Endothelial cell of umbilical vein (primary cell): ENCODE data around the gene HECW1. TPM values are rescaled to one million over a fixed set of nuclear protein-coding genes. Genes with fewer than 3 reads are reported as not detected.

Source experiments
- BruUV-seq: library from RNA; stranded (reverse); fragments of 400-500 nt; replicated peaks from 2 replicates; lab custom pipeline; 2021; lab: Mats Ljungman, UMichigan
- CTCF ChIA-PET: fragments of 300-600, 350-600 bp; sonication (Branson Sonifier 250); formaldehyde crosslinking; loops from one replicate; lab custom pipeline; 2021; ENCODE audit warnings: antibody characterized with exemption, inconsistent platforms; lab: Charles Lee
- POLR2A ChIA-PET: fragments of 300-600, 350-600 bp; sonication (Branson Sonifier 250); formaldehyde crosslinking; loops from one replicate; lab custom pipeline; 2021; ENCODE audit warnings: antibody characterized with exemption, inconsistent platforms; lab: Charles Lee
- DNase-seq: peaks from one replicate; pipeline ENCODE4 v3.0.0-alpha.2; 2011; ENCODE audit warnings: low read depth, low spot score
- FAIRE-seq: peaks from 2 replicates; lab custom pipeline; 2011; peaks lifted over from hg19 to GRCh38; lab: Jason Lieb, UNC
- H2AFZ ChIP-seq: 2 replicates; pipeline ENCODE4 v1.6.0; 2012; ENCODE audit warnings: low read depth, low read length, control low read depth, inconsistent platforms
- H3K27ac ChIP-seq: 2 replicates; pipeline ENCODE4 v1.5.1; 2011; ENCODE audit warnings: low read depth, mild to moderate bottlenecking, control low read depth, low read length, moderate library complexity; ENCODE audit not compliant: insufficient read depth
- H3K27me3 ChIP-seq, 2 experiments: 2 replicates each; pipeline versions ENCODE4 v1.6.0 to v1.6.1; 2011; ENCODE audit warnings: low read length in 2 of 2, mixed read lengths in 1 of 2; ENCODE audit not compliant: control insufficient read depth in 2 of 2, insufficient read depth in 2 of 2
- H3K36me3 ChIP-seq, 2 experiments: 2 replicates in 1 of 2; 3 replicates in 1 of 2; pipeline ENCODE4 v1.5.1; 2011; ENCODE audit warnings: low read length in 2 of 2, mild to moderate bottlenecking in 1 of 2, moderate library complexity in 1 of 2; ENCODE audit not compliant: control insufficient read depth in 2 of 2, insufficient read depth in 2 of 2; ENCODE audit errors: extremely low read depth in 1 of 2
- H3K4me1 ChIP-seq: 3 replicates; pipeline ENCODE4 v1.5.1; 2011; ENCODE audit warnings: mild to moderate bottlenecking, low read length; ENCODE audit not compliant: control insufficient read depth, insufficient read depth; ENCODE audit errors: extremely low read depth
- H3K4me2 ChIP-seq: 2 replicates; pipeline ENCODE4 v1.6.1; 2011; ENCODE audit warnings: low read length, control low read depth, mixed read lengths; ENCODE audit not compliant: insufficient read depth
- H3K4me3 ChIP-seq, 3 experiments: fragments of 200-600 bp in 1 of 3; sonication (generic), shearing (Covaris generic) in 1 of 3; replicated peaks in 1 of 3; 2 replicates each; pipeline ENCODE4 v1.5.1; 2011 to 2016; ENCODE audit warnings: control low read depth in 3 of 3, low read length in 3 of 3, mild to moderate bottlenecking in 2 of 3, inconsistent platforms in 1 of 3, low read depth in 1 of 3, moderate library complexity in 1 of 3; ENCODE audit not compliant: insufficient read depth in 1 of 3
- H3K79me2 ChIP-seq: 2 replicates; pipeline ENCODE4 v1.6.0; 2012; ENCODE audit warnings: low read length, inconsistent platforms; ENCODE audit not compliant: control insufficient read depth, insufficient read depth
- H3K9ac ChIP-seq: replicated peaks from 2 replicates; pipeline ENCODE3; 2011; ENCODE audit warnings: low read length, control low read depth; ENCODE audit not compliant: insufficient read depth; ENCODE audit errors: extremely low read depth
- H3K9me1 ChIP-seq: replicated peaks from 3 replicates; pipeline ENCODE4 v1.6.0; 2011; ENCODE audit warnings: mild to moderate bottlenecking, low read length; ENCODE audit not compliant: control insufficient read depth, insufficient read depth; ENCODE audit errors: extremely low read depth
- H3K9me3 ChIP-seq: replicated peaks from 2 replicates; pipeline ENCODE4 v1.5.1; 2012; ENCODE audit warnings: low read length, inconsistent platforms; ENCODE audit not compliant: control insufficient read depth, insufficient read depth
- H4K20me1 ChIP-seq: replicated peaks from 2 replicates; pipeline ENCODE3; 2011; ENCODE audit warnings: mild to moderate bottlenecking, low read length; ENCODE audit not compliant: control insufficient read depth, insufficient read depth; ENCODE audit errors: extremely low read depth
- EZH2 ChIP-seq: IDR thresholded peaks from 2 replicates; pipeline ENCODE4 v1.6.1; 2012; ENCODE audit warnings: borderline replicate concordance, low read depth, mild to moderate bottlenecking, moderate library complexity, low read length, inconsistent platforms; ENCODE audit not compliant: severe bottlenecking
- GATA2 ChIP-seq: IDR thresholded peaks from 2 replicates; pipeline ENCODE4 v1.7.0; 2011; ENCODE audit warnings: low read depth, mild to moderate bottlenecking, moderate library complexity, mixed read lengths, low read length; ENCODE audit not compliant: insufficient read length, insufficient read depth
- MAX ChIP-seq: IDR thresholded peaks from 2 replicates; pipeline ENCODE4 v1.6.1; 2011; ENCODE audit not compliant: insufficient read depth, insufficient read length
- POLR2A ChIP-seq: IDR thresholded peaks from 2 replicates; pipeline ENCODE4 v1.6.1; 2012; ENCODE audit warnings: low read depth, mild to moderate bottlenecking, control low read depth, low read length
- dilution Hi-C: fragments of 300-500 bp; cut with MboI; formaldehyde crosslinking; loops from one replicate; pipeline ENCODE4 v1.15.0; 2019; ENCODE audit warnings: low sequenced_read_pairs; ENCODE audit not compliant: extremely low pct_ligation_motif_present
- intact Hi-C: fragments of 100-400 bp; cut with micrococcal nuclease; formaldehyde crosslinking; loops from one replicate; pipeline ENCODE4 v1.10.0; 2022
- polyA plus RNA-seq, 4 experiments: library from polyadenylated mRNA; depleted of rRNA in 3 of 4; stranded (reverse) in 3 of 4; unstranded in 1 of 4; fragments of >200 nt; gene quantifications; 2 replicates each; pipeline versions ENCODE4 v1.2.1 to v1.2.3, GENCODE V29; 2011 to 2012; ENCODE audit warnings: missing spikeins in 1 of 4
- total RNA-seq: library from RNA; stranded (reverse); gene quantifications from 2 replicates; pipeline ENCODE4 v1.2.3, GENCODE V29; 2021

Gene HECW1
- total and polyA plus RNA-seq, 2 donors (not counting 3 experiments of a cell fraction or from before 2014, with no cell fraction given): not detected

GRCh38 chr7:43417455-43417854, 305.0 kb downstream of the HECW1 start:
- H3K9me3 ChIP-seq: no peaks in the 10 kb centered on the region
- no peaks in the 10 kb centered on the region for H3K36me3 ChIP-seq
- H4K20me1 ChIP-seq: no peaks in the 10 kb centered on the region
- ChIA-PET CTCF (no interaction called here), POLR2A (no interaction called here)
- DNase-seq (no peak), FAIRE-seq (no peak)
- BruUV-seq: no TSS peak
- no peaks in the 10 kb centered on the region for H3K27me3 ChIP-seq
- H3K4me3 ChIP-seq: no peak overlapping the region
- no peak for TF ChIP-seq EZH2
- no peak for TF ChIP-seq POLR2A
- H3K4me1 ChIP-seq: no peaks in the 10 kb centered on the region
- no peak overlapping the region for H3K27ac ChIP-seq
- dilution Hi-C loops: no loop called here
- no peak overlapping the region for H2AFZ ChIP-seq
- H3K9me1 ChIP-seq: no peaks in the 10 kb centered on the region
- intact Hi-C loops: no loop called here
- H3K79me2 ChIP-seq: no peaks in the 10 kb centered on the region
- H3K4me2 ChIP-seq: no peak overlapping the region
- H3K9ac ChIP-seq: no peak overlapping the region

- no peaks in the 10 kb centered on the region for H4K20me1 ChIP-seq
- DNase-seq: no peak
- H3K27me3 ChIP-seq: peaks cover 0 to 3% of the 10 kb centered on the region in 2 experiments
- H3K36me3 ChIP-seq: no peaks in the 10 kb centered on the region
- no peak overlapping the region for H3K4me3 ChIP-seq
- CTCF ChIA-PET: interaction anchor here (0.8 to 2.8 kb wide), 2 partner anchors 9 to 25 kb away, joined by 3 to 23 read pairs; no protein-coding TSS in a partner anchor
- no peak overlapping the region for H2AFZ ChIP-seq
- H3K27ac ChIP-seq: no peak overlapping the region
- H3K9ac ChIP-seq: no peak overlapping the region
- POLR2A ChIA-PET: no interaction called here
- no peaks in the 10 kb centered on the region for H3K79me2 ChIP-seq
- dilution Hi-C loops: no loop called here
- intact Hi-C loops: no loop called here
- BruUV-seq: no TSS peak
- FAIRE-seq: no peak
- no peak for TF ChIP-seq MAX
- TF ChIP-seq GATA2: no peak
- no peaks in the 10 kb centered on the region for H3K9me3 ChIP-seq
- no peaks in the 10 kb centered on the region for H3K9me1 ChIP-seq
- no peaks in the 10 kb centered on the region for H3K4me1 ChIP-seq
- no peak overlapping the region for H3K4me2 ChIP-seq
Measured at GRCh38 chr7:43430411-43430810, 318.0 kb downstream of the HECW1 start.
